ENCODE data around the gene TMEM45B. TPM values are rescaled to one million over a fixed set of nuclear protein-coding genes. Genes with fewer than 3 reads are reported as not detected.

Gene TMEM45B
- total RNA-seq, 1 donor from 2014 or later: 28.2 TPM

DNA sequence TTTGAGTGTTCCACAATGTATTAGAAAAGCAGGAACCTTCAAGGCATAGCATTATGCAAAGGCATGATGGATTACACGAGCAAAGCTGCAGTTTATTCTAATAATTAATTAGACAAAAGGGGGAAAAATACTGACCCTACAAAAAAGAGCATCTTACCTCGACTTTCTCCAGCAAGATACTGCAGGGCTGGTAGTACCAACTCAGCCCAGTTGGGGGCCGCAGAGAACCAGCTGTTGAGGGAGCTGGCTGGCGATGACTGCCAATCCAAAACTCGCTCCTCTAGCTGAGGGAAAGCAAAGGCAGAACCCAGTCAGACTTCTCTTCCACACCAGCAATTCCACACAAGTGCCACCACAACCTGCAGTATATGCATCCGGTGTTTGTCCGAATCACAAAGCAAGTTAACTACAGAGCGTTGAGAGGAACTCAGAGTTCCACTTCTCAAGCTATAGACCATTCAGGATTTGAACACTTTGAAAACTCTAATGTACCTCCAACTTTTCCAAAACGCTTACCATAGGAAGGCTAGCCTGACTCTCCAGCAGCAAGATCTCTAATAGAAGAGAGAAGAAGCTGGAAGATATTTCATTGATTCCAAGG, 66.0 kb downstream of the TMEM45B start:
- no peak for DNase-seq (ENCODE audit: extremely low spot score, unreplicated experiment)
- peaks cover 42% of the 10 kb centered on the region for H3K36me3 Mint-ChIP-seq
- H3K4me1 Mint-ChIP-seq (ENCODE audit: unreplicated experiment): no peaks in the 10 kb centered on the region
- H3K27ac Mint-ChIP-seq: no peak overlapping the region
- H3K27me3 Mint-ChIP-seq: no peaks in the 10 kb centered on the region
- TF ChIP-seq, protein P1, sequence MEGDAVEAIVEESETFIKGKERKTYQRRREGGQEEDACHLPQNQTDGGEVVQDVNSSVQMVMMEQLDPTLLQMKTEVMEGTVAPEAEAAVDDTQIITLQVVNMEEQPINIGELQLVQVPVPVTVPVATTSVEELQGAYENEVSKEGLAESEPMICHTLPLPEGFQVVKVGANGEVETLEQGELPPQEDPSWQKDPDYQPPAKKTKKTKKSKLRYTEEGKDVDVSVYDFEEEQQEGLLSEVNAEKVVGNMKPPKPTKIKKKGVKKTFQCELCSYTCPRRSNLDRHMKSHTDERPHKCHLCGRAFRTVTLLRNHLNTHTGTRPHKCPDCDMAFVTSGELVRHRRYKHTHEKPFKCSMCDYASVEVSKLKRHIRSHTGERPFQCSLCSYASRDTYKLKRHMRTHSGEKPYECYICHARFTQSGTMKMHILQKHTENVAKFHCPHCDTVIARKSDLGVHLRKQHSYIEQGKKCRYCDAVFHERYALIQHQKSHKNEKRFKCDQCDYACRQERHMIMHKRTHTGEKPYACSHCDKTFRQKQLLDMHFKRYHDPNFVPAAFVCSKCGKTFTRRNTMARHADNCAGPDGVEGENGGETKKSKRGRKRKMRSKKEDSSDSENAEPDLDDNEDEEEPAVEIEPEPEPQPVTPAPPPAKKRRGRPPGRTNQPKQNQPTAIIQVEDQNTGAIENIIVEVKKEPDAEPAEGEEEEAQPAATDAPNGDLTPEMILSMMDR (conservative IDR thresholded peaks at IDR 0.05): peak; percentile 73
- no peaks in the 10 kb centered on the region for H3K9me3 Mint-ChIP-seq
- no peak overlapping the region for H3K4me3 Mint-ChIP-seq

DNA sequence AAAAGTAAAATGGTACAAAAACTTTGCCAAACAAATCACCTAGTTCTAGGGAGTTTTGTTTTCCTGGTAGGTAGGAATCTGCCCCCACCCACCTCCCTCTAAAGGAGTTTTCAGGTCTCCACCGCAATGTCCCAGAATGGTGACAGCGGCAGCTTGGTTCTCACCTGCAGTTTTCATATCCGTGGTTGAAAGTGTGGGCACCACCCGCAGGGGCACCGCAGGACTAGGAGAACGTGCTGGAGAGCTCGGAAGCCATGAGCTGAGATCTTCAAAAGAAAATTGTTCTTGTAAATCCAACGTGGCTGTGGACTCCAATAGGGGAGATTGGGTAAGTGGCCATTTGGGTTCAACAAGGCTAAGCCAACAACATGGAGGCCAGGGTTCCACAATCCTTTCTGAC, 68.9 kb downstream of the TMEM45B start:
- no peak overlapping the region for H3K4me3 Mint-ChIP-seq
- no peak overlapping the region for H3K27ac Mint-ChIP-seq
- no peaks in the 10 kb centered on the region for H3K4me1 Mint-ChIP-seq (ENCODE audit: unreplicated experiment)
- TF ChIP-seq, protein P1 (conservative IDR thresholded peaks at IDR 0.05): no peak
- no peaks in the 10 kb centered on the region for H3K9me3 Mint-ChIP-seq
- H3K36me3 Mint-ChIP-seq: peaks cover 46% of the 10 kb centered on the region
- no peak for DNase-seq (ENCODE audit: extremely low spot score, unreplicated experiment)
- H3K27me3 Mint-ChIP-seq: no peaks in the 10 kb centered on the region

DNA sequence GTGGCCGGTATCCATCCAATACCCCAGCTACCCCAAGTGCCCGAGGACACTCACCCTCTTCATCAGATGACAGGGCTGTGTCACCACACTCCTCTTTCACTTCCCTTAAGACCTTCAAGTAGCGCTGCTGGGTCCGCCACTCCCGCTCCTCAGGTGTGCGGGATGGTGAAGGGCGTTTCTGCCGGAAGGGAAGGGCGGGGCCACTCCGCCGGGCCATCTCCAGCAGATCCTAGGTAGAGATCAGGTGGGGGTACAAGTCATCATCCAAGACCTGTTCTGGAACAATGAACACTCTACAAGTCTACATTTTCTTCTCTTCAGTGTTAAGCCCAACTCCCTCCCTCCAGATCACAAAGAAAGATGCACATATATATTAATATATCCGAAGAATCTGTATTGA, 69.7 kb downstream of the TMEM45B start:
- TF ChIP-seq, protein P1 (conservative IDR thresholded peaks at IDR 0.05): no peak

DNA sequence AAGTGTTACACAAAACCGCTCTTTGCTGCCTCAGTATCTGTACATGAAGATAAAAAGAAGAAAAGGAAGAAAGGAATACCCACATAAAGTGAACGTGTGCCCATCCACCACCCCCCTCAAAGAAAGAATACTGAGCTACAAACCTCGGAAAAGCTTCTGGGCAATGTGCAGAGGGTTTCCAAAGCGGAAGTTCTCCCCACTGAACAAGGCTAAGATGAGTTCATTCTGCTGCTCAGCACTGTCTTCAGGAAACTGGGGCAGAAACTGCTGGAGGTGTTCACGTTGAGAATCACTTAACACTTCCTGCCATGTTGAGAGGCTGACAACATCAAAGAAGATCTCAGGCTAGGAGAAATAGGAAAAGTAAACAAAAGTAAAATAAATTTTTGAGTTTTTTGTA, 72.8 kb downstream of the TMEM45B start:
- Mint-ChIP-seq H3K4me3 (no peak overlapping the region), H3K9me3 (no peaks in the 10 kb centered on the region), H3K27me3 (no peaks in the 10 kb centered on the region), H3K27ac (no peak overlapping the region), H3K4me1 (ENCODE audit: unreplicated experiment) (no peaks in the 10 kb centered on the region), H3K36me3 (peaks cover 45% of the 10 kb centered on the region)
- TF ChIP-seq, protein P1 (conservative IDR thresholded peaks at IDR 0.05): no peak
- no peak for DNase-seq (ENCODE audit: extremely low spot score, unreplicated experiment)

More for the DNA sequence above, 69.7 kb downstream of the TMEM45B start:
- Mint-ChIP-seq H3K27me3 (no peaks in the 10 kb centered on the region), H3K27ac (no peak overlapping the region), H3K4me3 (no peak overlapping the region), H3K9me3 (no peaks in the 10 kb centered on the region), H3K4me1 (ENCODE audit: unreplicated experiment) (no peaks in the 10 kb centered on the region), H3K36me3 (peaks cover 49% of the 10 kb centered on the region)
- DNase-seq (ENCODE audit: extremely low spot score, unreplicated experiment): no peak

DNA sequence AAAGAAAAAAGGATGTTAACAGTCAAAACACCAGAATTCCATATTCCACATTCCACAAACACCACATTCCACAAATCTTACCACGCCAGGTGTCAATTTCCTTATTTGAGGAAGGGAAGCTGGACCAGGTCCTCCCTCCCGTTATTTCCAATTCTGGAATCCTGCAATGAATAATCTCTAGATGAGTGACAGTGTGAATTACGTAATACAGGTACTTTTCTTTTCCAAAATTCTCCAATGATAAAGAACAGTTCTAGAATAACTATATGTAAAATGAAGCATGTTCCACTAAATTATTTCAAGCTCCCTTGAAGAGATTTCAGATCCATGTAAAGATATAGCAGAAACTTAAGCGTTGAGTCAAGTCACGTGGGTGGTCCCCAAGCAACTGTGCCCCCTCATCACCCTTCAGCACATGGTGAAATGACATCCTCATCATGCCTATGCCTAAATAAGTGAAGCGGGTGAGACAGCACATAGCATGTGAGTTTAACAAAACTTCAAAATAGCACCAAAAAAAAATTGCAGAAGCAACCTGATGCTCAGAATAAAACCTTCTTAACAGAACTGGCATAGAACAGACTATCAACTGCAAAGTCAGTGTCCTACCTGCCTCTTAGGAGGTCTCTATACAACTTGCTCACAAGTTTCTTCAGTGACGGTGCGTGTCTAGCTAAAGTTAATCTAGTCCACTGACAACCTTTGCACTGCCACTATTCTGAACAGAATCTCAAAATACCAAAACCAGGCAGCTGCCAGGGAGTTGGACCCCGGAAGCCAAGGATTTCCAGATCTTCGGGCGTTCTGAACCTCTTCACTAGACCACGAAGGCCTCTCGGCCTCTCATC, 78.9 kb downstream of the TMEM45B start:
- Mint-ChIP-seq H3K27ac (peak overlapping the region; percentile 91), H3K9me3 (no peaks in the 10 kb centered on the region), H3K27me3 (no peaks in the 10 kb centered on the region), H3K36me3 (peaks cover 28% of the 10 kb centered on the region), H3K4me1 (ENCODE audit: unreplicated experiment) (peaks cover 21% of the 10 kb centered on the region), H3K4me3 (peak overlapping the region; percentile 93)
- TF ChIP-seq, protein P1 (conservative IDR thresholded peaks at IDR 0.05): no peak
- no peak for DNase-seq (ENCODE audit: extremely low spot score, unreplicated experiment)
